Right atrium auricular region (tissue), 2 donors: ENCODE data around the gene TUBB2A. TPM values are rescaled to one million over a fixed set of nuclear protein-coding genes. Genes with fewer than 3 reads are reported as not detected.
A peak's percentile ranks its signal among the peaks of the same experiment; 100 is the strongest.

Experiments
- DNase-seq: peaks from one replicate; pipeline ENCODE4 v3.0.0-alpha.2; 2019; ENCODE audit warnings: low spot score
- H3K27ac ChIP-seq, 2 donors: fragments of 200-600 bp; sonication (generic); 1 replicate in 1 of 2; 2 replicates in 1 of 2; pipeline ENCODE4 v1.5.1; 2016 to 2019
- H3K27me3 ChIP-seq, 2 donors: fragments of 200-600 bp; sonication (generic); one replicate each; pipeline versions ENCODE4 v1.5.1 to v1.6.0; 2017 to 2019
- H3K36me3 ChIP-seq: fragments of 200-600 bp; sonication (generic); one replicate; pipeline ENCODE4 v1.5.1; 2016
- H3K4me1 ChIP-seq, 2 donors: fragments of 200-600 bp; sonication (generic); one replicate each; pipeline versions ENCODE4 v1.5.1 to v1.6.0; 2017 to 2019
- H3K4me3 ChIP-seq, 2 donors: fragments of 200-600 bp; sonication (generic); 1 replicate in 1 of 2; 2 replicates in 1 of 2; pipeline ENCODE4 v1.5.1; 2017 to 2019; ENCODE audit warnings: mild to moderate bottlenecking in 1 of 2, moderate library complexity in 1 of 2
- H3K9me3 ChIP-seq, 2 donors: fragments of 200-600 bp; sonication (generic); one replicate each; pipeline ENCODE4 v1.5.1; 2019
- total RNA-seq, 2 donors: library from RNA; depleted of rRNA; stranded (reverse); fragments of >200 nt; gene quantifications; one replicate each; pipeline ENCODE4 v1.1.0, GENCODE V29; 2016
- TF ChIP-seq, protein P1 (sequence below), 2 donors: fragments of 200-600 bp; sonication (generic); IDR thresholded peaks; one replicate each; pipeline ENCODE4 v1.5.1; 2019; ENCODE audit warnings: antibody characterized with exemption in 2 of 2

The TUBB2A gene
- total RNA-seq, 2 donors from 2014 or later: 33.8 to 42.2 TPM

- DNase-seq: no peak
- H3K9me3 ChIP-seq: no peaks in the 10 kb centered on the region
- peaks cover 6% of the 10 kb centered on the region for H3K36me3 ChIP-seq
- no peak overlapping the region for H3K27ac ChIP-seq
- TF ChIP-seq, protein P1, sequence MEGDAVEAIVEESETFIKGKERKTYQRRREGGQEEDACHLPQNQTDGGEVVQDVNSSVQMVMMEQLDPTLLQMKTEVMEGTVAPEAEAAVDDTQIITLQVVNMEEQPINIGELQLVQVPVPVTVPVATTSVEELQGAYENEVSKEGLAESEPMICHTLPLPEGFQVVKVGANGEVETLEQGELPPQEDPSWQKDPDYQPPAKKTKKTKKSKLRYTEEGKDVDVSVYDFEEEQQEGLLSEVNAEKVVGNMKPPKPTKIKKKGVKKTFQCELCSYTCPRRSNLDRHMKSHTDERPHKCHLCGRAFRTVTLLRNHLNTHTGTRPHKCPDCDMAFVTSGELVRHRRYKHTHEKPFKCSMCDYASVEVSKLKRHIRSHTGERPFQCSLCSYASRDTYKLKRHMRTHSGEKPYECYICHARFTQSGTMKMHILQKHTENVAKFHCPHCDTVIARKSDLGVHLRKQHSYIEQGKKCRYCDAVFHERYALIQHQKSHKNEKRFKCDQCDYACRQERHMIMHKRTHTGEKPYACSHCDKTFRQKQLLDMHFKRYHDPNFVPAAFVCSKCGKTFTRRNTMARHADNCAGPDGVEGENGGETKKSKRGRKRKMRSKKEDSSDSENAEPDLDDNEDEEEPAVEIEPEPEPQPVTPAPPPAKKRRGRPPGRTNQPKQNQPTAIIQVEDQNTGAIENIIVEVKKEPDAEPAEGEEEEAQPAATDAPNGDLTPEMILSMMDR (IDR thresholded peaks at IDR 0.05): no peak
- H3K27me3 ChIP-seq: no peaks in the 10 kb centered on the region
- H3K4me1 ChIP-seq: no peaks in the 10 kb centered on the region
- no peak overlapping the region for H3K4me3 ChIP-seq
These were observed 31.5 kb downstream of the TUBB2A start for GRCh38 chr6:3125815-3126214.

DNA sequence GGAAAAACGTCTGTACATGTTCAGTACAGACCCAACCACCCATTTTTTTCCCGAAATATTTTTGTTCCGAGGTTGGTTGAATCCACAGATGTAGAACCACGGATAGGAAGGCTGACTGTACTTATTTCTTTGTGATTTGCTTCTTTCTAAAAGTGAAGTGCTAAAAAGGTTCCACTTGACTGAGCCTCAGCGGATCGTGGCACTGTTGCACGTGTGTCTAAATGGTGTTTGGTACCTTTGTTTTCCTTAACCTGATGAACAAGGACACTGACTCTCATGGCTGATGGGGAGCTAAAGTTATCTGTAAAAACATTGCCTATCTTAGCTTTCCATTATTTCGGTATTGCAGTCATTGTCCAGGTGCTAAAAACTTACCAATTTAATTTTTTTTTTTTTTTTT lies 32.7 kb downstream of the TUBB2A start:
- H3K27me3 ChIP-seq: no peaks in the 10 kb centered on the region
- H3K36me3 ChIP-seq: no peaks in the 10 kb centered on the region
- no peak overlapping the region for H3K27ac ChIP-seq
- H3K4me3 ChIP-seq: no peak overlapping the region
- DNase-seq: no peak
- TF ChIP-seq, protein P1 (IDR thresholded peaks at IDR 0.05): no peak
- no peaks in the 10 kb centered on the region for H3K9me3 ChIP-seq
- H3K4me1 ChIP-seq: no peaks in the 10 kb centered on the region

DNA sequence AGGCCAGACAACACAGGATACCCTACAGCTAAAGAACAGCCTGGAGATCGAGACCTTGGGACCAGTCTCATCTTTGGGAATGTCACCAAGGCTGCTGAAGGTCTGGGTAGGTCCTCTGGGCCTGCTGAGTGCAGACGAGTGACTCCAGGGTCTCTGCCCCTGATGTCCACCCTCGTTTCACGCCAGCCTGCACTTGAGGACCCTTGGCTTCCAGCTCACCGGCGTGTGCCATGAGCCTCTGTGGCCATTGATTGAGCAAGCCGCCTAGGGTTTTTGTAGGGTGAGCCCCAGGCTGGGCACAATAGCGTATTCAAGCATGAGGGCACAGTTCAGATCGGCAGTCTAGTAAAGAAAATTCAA lies 34.5 kb downstream of the TUBB2A start:
- no peak for DNase-seq
- TF ChIP-seq, protein P1 (IDR thresholded peaks at IDR 0.05): no peak
- Histone ChIP-seq H3K27ac (no peak overlapping the region), H3K4me1 (peaks cover 0 to 2% of the 10 kb centered on the region in 2 donors), H3K36me3 (no peaks in the 10 kb centered on the region), H3K27me3 (no peaks in the 10 kb centered on the region), H3K9me3 (no peaks in the 10 kb centered on the region), H3K4me3 (no peak overlapping the region)

DNA sequence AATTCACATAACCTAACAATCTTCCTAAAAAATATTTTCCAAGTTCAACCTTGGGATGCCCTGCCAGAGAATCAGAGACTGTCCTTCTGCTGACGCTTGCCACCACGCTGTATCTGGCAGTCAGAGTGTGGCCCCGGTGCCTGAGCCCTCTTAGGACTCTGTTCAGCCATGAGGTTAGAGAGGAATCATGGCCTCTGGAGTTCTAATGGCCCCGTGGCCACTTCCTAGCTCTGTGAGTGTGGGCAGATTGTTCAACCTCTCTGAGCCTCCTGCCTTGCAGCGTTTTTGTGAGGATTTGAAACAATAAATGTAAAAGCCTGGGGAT lies 36.6 kb downstream of the TUBB2A start:
- TF ChIP-seq, protein P1 (IDR thresholded peaks at IDR 0.05): no peak

DNA sequence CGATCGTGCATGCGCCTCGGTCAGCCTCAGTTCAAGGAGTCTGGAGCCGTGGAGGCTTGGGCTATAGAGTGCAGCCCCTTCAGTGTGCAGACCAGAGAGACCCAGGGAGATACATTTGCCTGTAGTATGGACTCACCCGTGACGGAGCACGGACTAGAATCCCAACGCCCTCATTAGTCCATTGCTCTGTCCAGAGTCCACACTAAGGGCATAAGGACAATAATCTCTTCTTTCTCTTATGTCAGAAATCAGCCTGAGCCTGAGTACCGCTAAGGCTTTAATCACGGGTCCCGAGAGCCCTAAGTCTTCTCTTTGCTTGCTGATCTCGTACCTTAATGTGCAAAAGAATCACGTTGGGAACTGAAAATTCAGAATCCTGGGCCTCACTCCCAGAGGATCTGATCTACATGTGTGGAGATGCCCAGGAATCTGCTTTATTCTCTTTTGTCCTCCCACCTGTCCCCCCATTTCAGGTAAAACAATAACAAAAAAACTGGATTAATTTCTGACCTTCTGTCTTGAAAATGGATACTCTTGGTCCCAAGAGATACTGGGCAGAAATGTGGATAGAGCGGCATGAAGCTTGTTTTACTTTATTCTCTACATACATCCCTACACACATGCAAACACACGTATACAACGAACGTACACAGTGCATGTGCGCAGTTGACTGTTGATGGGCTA lies 38.2 kb downstream of the TUBB2A start:
- Histone ChIP-seq H3K4me3 (peak overlapping the region; percentile 60 to 91), H3K9me3 (no peaks in the 10 kb centered on the region), H3K27me3 (no peaks in the 10 kb centered on the region), H3K36me3 (peaks cover 7% of the 10 kb centered on the region), H3K27ac (peak overlapping the region; percentile 87 to 90), H3K4me1 (peaks cover 0 to 5% of the 10 kb centered on the region in 2 donors)
- TF ChIP-seq, protein P1 (IDR thresholded peaks at IDR 0.05): no peak
- no peak for DNase-seq

More for the DNA sequence above, 36.6 kb downstream of the TUBB2A start:
- Histone ChIP-seq H3K27ac (no peak overlapping the region), H3K9me3 (no peaks in the 10 kb centered on the region), H3K27me3 (no peaks in the 10 kb centered on the region), H3K4me3 (no peak overlapping the region), H3K4me1 (peaks cover 0 to 5% of the 10 kb centered on the region in 2 donors), H3K36me3 (no peaks in the 10 kb centered on the region)
- no peak for DNase-seq
